Mammary epithelial cell (primary cell): ENCODE results near the gene RPL31.

Source experiments
- CTCF ChIP-seq, 2 donors: IDR thresholded peaks in 1 of 2; conservative IDR thresholded peaks in 1 of 2; 2 replicates each; pipeline ENCODE4 v1.5.1; 2011 to 2012; ENCODE audit warnings: inconsistent platforms in 2 of 2, low read length in 2 of 2, mild to moderate bottlenecking in 2 of 2, control low read depth in 1 of 2, low read depth in 1 of 2; ENCODE audit not compliant: insufficient read depth in 1 of 2; ENCODE audit errors: extremely low read depth in 1 of 2
- EZH2 ChIP-seq: IDR thresholded peaks from 2 replicates; pipeline ENCODE4 v1.6.1; 2012; ENCODE audit warnings: low read length, inconsistent platforms, borderline replicate concordance

- TF ChIP-seq CTCF (conservative IDR thresholded peaks at IDR 0.05 in 1 of 2, IDR thresholded peaks at IDR 0.05 in 1 of 2; ENCODE audit: extremely low read depth in 1 of 2, insufficient read depth in 1 of 2, low read depth in 1 of 2, low read length in 2 of 2) (no peak), EZH2 (no peak)
Observed at GRCh38 chr2:101012054-101012705, 10.1 kb downstream of the RPL31 start.
